ENCODE measurements around the gene CNP. TPM values are rescaled to one million over a fixed set of nuclear protein-coding genes. Genes with fewer than 3 reads are reported as not detected.
A peak's percentile ranks its signal among the peaks of the same experiment; 100 is the strongest.
"Not testable (repeated sequence)": the region's sequence is repeated elsewhere in the genome, so short reads cannot be mapped to it uniquely, and the experiment has no call there.

Gene CNP
- total RNA-seq, 1 donor from 2014 or later = 72.9 TPM

DNA sequence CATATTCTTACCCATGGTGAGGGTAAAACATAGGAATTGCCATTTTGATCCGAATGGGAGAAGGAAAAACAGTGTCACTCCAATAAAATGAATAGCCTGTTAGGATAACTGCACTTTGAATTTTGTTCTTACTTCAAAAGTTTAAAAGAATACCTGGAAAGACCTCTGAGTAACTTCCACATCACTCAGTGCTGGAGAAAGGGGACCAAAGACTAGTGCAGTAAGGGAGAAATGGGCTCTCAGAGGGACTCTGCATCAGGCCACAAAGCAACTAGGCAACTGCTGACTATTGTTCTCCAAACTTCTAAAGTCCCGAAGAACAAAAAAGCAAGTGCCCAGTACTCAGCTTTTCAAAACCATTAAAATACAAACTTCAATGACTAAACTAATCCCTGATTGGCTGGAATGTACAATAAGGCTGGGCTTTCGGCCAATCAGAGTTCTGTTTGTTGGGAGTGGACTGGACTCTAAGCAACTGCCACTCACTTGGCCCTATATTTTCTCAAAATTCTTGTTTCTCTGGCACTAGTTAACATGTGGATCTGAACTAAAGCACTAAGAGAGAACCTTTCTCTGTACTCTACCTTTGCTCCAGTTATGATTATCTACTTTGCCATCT lies 44.4 kb downstream of the CNP start:
- peaks cover 4 to 45% of the 10 kb centered on the region in 2 donors for H3K4me1 ChIP-seq
- intact Hi-C loops (cut with DNase I) = no loop called here
- H3K36me3 ChIP-seq = peaks cover 4% of the 10 kb centered on the region in 2 donors
- H3K9me3 ChIP-seq = no peaks in the 10 kb centered on the region
- H3K27me3 ChIP-seq = no peaks in the 10 kb centered on the region
- TF ChIP-seq, protein P1, sequence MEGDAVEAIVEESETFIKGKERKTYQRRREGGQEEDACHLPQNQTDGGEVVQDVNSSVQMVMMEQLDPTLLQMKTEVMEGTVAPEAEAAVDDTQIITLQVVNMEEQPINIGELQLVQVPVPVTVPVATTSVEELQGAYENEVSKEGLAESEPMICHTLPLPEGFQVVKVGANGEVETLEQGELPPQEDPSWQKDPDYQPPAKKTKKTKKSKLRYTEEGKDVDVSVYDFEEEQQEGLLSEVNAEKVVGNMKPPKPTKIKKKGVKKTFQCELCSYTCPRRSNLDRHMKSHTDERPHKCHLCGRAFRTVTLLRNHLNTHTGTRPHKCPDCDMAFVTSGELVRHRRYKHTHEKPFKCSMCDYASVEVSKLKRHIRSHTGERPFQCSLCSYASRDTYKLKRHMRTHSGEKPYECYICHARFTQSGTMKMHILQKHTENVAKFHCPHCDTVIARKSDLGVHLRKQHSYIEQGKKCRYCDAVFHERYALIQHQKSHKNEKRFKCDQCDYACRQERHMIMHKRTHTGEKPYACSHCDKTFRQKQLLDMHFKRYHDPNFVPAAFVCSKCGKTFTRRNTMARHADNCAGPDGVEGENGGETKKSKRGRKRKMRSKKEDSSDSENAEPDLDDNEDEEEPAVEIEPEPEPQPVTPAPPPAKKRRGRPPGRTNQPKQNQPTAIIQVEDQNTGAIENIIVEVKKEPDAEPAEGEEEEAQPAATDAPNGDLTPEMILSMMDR (IDR thresholded peaks at IDR 0.05) = no peak
- no peak overlapping the region for H3K4me3 ChIP-seq
- no peak overlapping the region for H3K27ac ChIP-seq
- DNase-seq (ENCODE audit: low spot score in 2 of 2) = no peak

DNA sequence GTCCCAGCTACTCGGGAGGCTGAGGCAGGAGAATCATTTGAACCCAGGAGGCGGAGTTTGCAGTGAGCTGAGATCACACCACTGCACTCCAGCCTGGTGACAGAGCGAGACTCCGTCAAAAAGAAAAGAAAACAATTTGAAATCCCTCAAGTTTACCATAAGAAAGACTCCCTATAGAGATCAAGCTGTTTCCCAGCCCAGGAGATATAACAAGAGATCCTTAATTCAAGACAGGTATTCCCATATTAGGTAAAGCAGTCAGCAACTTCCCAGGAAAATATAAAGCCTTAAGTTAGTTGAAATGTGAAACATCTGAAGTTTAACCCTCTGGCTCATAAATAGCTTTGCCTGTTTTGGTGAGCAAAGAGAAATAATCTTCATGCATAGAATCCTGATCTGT lies 45.8 kb downstream of the CNP start:
- H3K27ac ChIP-seq; H3K9me3 ChIP-seq; DNase-seq (ENCODE audit: low spot score in 2 of 2); H3K36me3 ChIP-seq; H3K27me3 ChIP-seq; intact Hi-C loops (cut with DNase I); H3K4me3 ChIP-seq: not testable (repeated sequence)
- peaks cover 4 to 46% of the 10 kb centered on the region in 2 donors for H3K4me1 ChIP-seq

- H3K4me3 ChIP-seq; H3K36me3 ChIP-seq; H3K9me3 ChIP-seq; H3K27me3 ChIP-seq; DNase-seq (ENCODE audit: low spot score in 2 of 2); intact Hi-C loops (cut with DNase I): not testable (repeated sequence)
- Histone ChIP-seq H3K27ac (peak overlapping the region in 1 of 2 donors; percentile 17), H3K4me1 (peaks cover 11 to 49% of the 10 kb centered on the region in 2 donors)
Measured at GRCh38 chr17:42013740-42014139, 47.1 kb downstream of the CNP start.

DNA sequence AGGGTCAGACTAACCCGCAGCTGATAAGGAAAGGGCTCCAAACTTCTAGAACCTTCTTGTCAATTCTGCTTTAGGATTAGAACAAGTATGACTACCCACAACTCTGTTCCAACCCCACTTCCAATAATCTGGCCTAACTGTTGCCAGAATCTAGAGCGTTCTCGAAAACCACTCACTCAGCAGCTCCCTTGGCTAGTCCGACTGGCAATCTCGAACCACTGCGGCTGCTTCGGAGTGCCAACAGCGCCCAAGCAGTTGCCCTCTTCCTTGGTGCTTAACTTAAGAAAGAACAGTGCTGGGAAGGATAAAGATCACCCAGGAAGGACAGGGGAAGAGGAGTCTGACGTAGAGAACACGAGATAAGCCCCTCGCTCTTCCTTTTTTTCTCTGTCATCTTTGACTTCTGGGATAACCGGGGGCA lies 49.8 kb downstream of the CNP start:
- TF ChIP-seq, protein P1 (IDR thresholded peaks at IDR 0.05) = no peak
- Histone ChIP-seq H3K9me3 (no peaks in the 10 kb centered on the region), H3K4me1 (peaks cover 14 to 43% of the 10 kb centered on the region in 2 donors), H3K4me3 (peak overlapping the region; percentile 88 to 91), H3K27ac (peak overlapping the region; percentile 93 to 94), H3K27me3 (no peaks in the 10 kb centered on the region), H3K36me3 (peaks cover 0 to under 1% of the 10 kb centered on the region in 2 donors)
- DNase-seq (ENCODE audit: low spot score in 2 of 2) = no peak
- intact Hi-C loops (cut with DNase I) = no loop called here

- Histone ChIP-seq H3K4me1 (peaks cover 14 to 42% of the 10 kb centered on the region in 2 donors), H3K9me3 (no peaks in the 10 kb centered on the region), H3K27me3 (no peaks in the 10 kb centered on the region), H3K4me3 (peak within 1 kb of the TSS; percentile 88 to 91), H3K27ac (peak within 1 kb of the TSS; percentile 93 to 94), H3K36me3 (peaks cover 3 to 7% of the 10 kb centered on the region in 2 donors)
- intact Hi-C loops (cut with DNase I) = no loop called here
- TF ChIP-seq, protein P1 (IDR thresholded peaks at IDR 0.05) = no peak
- peak; percentile 59 to 96 for DNase-seq (ENCODE audit: low spot score in 2 of 2)
Measured at GRCh38 chr17:42016941-42017865, 50.6 kb downstream of the CNP start, which contains the start of gene DNAJC7. Gene DNAJC7 (minus strand): TSS chr17:42017439. CDS start chr17:42017416, 23 bp downstream.

DNA sequence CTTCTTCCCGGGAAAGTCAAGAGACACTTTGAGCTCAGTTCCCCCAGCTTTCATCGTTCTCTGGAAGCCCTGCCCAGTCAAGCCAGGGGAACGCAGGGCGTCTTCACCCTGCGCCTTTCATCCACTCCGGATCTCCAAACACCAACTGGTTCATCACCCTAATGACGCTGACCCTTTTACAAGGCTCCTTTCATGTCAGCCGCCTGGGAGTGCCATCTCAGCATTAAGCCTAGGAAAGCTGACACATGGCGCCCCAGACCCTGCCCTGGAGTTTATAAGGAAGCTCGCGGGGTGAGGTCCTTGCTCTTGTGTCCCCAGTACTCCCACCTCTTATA lies 51.2 kb downstream of the CNP start:
- TF ChIP-seq, protein P1 (IDR thresholded peaks at IDR 0.05) = no peak
- Histone ChIP-seq H3K36me3 (peaks cover 9 to 13% of the 10 kb centered on the region in 2 donors), H3K9me3 (no peaks in the 10 kb centered on the region), H3K4me1 (peaks cover 14 to 39% of the 10 kb centered on the region in 2 donors), H3K27ac (peak overlapping the region; percentile 93 to 94), H3K27me3 (no peaks in the 10 kb centered on the region), H3K4me3 (peak overlapping the region; percentile 88 to 91)
- intact Hi-C loops (cut with DNase I) = no loop called here
- no peak for DNase-seq (ENCODE audit: low spot score in 2 of 2)
